GM20000 (cell line): ENCODE data around the gene GASK1B.

ENCODE experiments used
- DNase-seq: peaks from one replicate; pipeline ENCODE4 v3.0.0; 2012; ENCODE audit warnings: low spot score
- CTCF ChIP-seq: IDR thresholded peaks from 2 replicates; pipeline ENCODE4 v1.5.1; 2012; ENCODE audit warnings: mild to moderate bottlenecking, control low read depth; ENCODE audit errors: extremely low read depth, missing control alignments

GASK1B gene

GRCh38 chr4:158172261-158173258 is at the start of gene GASK1B:
TSS of gene GASK1B (minus strand) at chr4:158173025. CDS start at chr4:158171375, 1,650 bp downstream.
- TF ChIP-seq CTCF, result peak; percentile 23
- DNase-seq, result peak; percentile 39

DNA sequence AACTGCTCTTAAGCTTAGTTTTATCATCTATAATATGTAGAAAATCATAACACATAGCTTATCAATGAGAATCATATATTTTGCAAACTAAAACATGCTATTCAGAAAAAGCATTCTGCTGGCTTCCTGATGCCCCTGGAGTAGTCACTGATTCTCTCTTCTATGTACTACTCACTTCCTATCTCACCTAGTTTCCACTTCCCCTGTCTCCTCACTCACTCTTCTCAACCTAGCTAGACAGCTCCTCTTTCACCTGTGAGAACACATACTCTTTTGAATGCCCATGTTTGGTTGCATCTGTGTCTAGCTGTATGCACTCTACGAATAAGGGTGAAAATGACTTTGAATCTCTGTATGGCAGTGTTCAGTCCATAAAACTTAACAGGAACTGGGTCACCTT is 46.8 kb upstream of the GASK1B start:
- TF ChIP-seq CTCF, result no peak
- no peak for DNase-seq

DNA sequence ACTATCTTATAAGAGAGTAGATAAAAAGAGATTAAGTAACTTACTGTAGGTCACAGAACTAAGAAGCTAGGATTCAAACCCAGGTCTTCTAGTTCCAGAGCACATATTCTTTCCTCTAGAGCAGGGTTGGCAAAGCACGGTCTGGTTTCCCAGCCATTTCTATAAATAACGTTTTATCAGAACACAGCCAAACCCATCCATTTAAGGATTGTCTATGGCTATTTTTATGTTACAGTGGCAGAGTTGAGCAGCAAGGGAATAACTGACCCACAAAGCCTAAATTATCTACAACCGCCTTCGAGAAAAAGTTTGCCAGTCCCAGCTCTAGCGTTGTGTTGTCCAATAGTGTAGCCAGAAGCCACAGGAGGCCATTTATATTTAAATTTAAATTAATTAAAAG is 44.9 kb upstream of the GASK1B start:
- TF ChIP-seq CTCF, result no peak
- no peak for DNase-seq

DNA sequence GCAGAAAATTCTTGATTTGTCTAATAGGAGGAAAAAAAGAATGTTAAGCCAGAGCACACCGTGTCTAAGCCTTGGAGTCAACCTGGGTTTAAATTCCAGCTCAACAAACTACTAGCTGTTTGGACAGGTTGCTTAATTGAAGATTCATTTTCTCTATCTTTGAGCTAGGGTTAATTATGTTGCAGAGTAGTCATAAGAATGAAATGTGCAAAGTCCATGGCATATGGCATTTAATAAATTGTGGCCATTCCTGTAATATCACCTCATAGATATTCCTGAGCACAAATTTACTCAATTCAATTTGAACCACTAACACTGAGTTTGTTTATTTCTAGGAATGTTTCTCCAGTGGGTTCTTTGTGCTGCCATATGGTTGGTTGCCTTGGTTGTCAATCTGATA is 42.0 kb upstream of the GASK1B start:
- no peak for TF ChIP-seq CTCF
- no peak for DNase-seq

- TF ChIP-seq CTCF, result no peak
- DNase-seq, result no peak
These were observed 40.6 kb upstream of the GASK1B start for GRCh38 chr4:158213466-158213865.

DNA sequence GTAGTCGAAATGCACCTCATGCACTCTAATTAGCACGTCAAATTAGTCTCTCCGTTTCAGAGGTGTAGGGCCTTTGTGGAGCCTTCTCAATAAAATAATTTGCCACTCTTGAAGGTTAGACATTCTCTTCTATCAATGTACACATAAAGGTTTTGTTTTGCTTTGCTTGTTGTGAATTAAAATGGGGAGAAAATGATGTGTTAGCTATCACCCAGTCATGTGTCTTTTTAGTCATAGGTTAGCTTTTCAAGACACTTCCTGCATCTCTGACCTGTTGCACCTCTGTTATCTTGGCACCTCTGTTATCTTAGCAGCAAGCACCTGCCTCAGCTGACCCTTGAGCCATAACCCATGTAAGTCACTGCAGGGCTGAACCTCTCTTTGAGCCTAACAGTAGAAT is 38.4 kb upstream of the GASK1B start:
- DNase-seq, result no peak
- no peak for TF ChIP-seq CTCF
